ENCODE measurements around the gene METRN. TPM values are rescaled to one million over a fixed set of nuclear protein-coding genes. Genes with fewer than 3 reads are reported as not detected.
"Not testable (repeated sequence)": the region's sequence is repeated elsewhere in the genome, so short reads cannot be mapped to it uniquely, and the experiment has no call there.

METRN gene
- total and polyA plus RNA-seq, 5 donors from 2014 or later, result 4.6 to 24.1 (median 16.6) TPM

- Histone ChIP-seq H3K4me3 (ENCODE audit: low read depth, low read length) (no peak overlapping the region), H3K9me3 (ENCODE audit: control insufficient read depth in 2 of 2, low read length in 2 of 2) (no peaks in the 10 kb centered on the region), H3K4me1 (ENCODE audit: control insufficient read depth, insufficient read depth, low read length, poor library complexity, severe bottlenecking) (no peaks in the 10 kb centered on the region), H3K36me3 (ENCODE audit: control insufficient read depth, insufficient read depth, low read length) (no peaks in the 10 kb centered on the region), H3K27ac (ENCODE audit: insufficient read depth, low read length, poor library complexity, severe bottlenecking) (no peak overlapping the region), H3K27me3 (ENCODE audit: control insufficient read depth, insufficient read depth, low read length) (no peaks in the 10 kb centered on the region)
- no peak overlapping the region for H3K27ac Mint-ChIP-seq
- H3K4me3 Mint-ChIP-seq, result no peak overlapping the region
- no peaks in the 10 kb centered on the region for H3K9me3 Mint-ChIP-seq
- DNase-seq (no peak), ATAC-seq (ENCODE audit: low read depth in 2 of 2) (no peak)
- H3K4me1 Mint-ChIP-seq, result peaks cover 0 to 3% (median 0%) of the 10 kb centered on the region in 4 donors
- H3K27me3 Mint-ChIP-seq, result no peaks in the 10 kb centered on the region
- H3K36me3 Mint-ChIP-seq, result no peaks in the 10 kb centered on the region
Measured at GRCh38 chr16:750485-750884, 35.6 kb downstream of the METRN start.

GRCh38 chr16:751152-752006 is 36.5 kb downstream of the METRN start:
- no peaks in the 10 kb centered on the region for H3K27me3 Mint-ChIP-seq
- Histone ChIP-seq H3K9me3 (ENCODE audit: control insufficient read depth in 2 of 2, low read length in 2 of 2) (no peaks in the 10 kb centered on the region), H3K4me1 (ENCODE audit: control insufficient read depth, insufficient read depth, low read length, poor library complexity, severe bottlenecking) (no peaks in the 10 kb centered on the region), H3K4me3 (ENCODE audit: low read depth, low read length) (no peak overlapping the region), H3K36me3 (ENCODE audit: control insufficient read depth, insufficient read depth, low read length) (no peaks in the 10 kb centered on the region), H3K27me3 (ENCODE audit: control insufficient read depth, insufficient read depth, low read length) (no peaks in the 10 kb centered on the region), H3K27ac (ENCODE audit: insufficient read depth, low read length, poor library complexity, severe bottlenecking) (no peak overlapping the region)
- no peak overlapping the region for H3K4me3 Mint-ChIP-seq
- H3K36me3 Mint-ChIP-seq, result no peaks in the 10 kb centered on the region
- ATAC-seq (ENCODE audit: low read depth in 2 of 2) (no peak), DNase-seq (no peak)
- peaks cover 0 to 1% (median 0%) of the 10 kb centered on the region in 7 donors for H3K9me3 Mint-ChIP-seq
- no peak overlapping the region for H3K27ac Mint-ChIP-seq
- peaks cover 0 to 5% (median 0%) of the 10 kb centered on the region in 4 donors for H3K4me1 Mint-ChIP-seq

GRCh38 chr16:752007-752312 is 37.0 kb downstream of the METRN start:
- H3K9me3 Mint-ChIP-seq, result peaks cover 0 to 3% (median 0%) of the 10 kb centered on the region in 7 donors
- no peak overlapping the region for H3K27ac Mint-ChIP-seq
- no peak for ATAC-seq (ENCODE audit: low read depth in 2 of 2)
- H3K4me3 ChIP-seq (ENCODE audit: low read depth, low read length), result no peak overlapping the region
- no peaks in the 10 kb centered on the region for H3K4me1 ChIP-seq (ENCODE audit: control insufficient read depth, insufficient read depth, low read length, poor library complexity, severe bottlenecking)
- DNase-seq, result no peak
- no peaks in the 10 kb centered on the region for H3K36me3 Mint-ChIP-seq
- peaks cover 0 to 5% (median 0%) of the 10 kb centered on the region in 4 donors for H3K4me1 Mint-ChIP-seq
- H3K9me3 ChIP-seq (ENCODE audit: control insufficient read depth in 2 of 2, low read length in 2 of 2), result no peaks in the 10 kb centered on the region
- no peaks in the 10 kb centered on the region for H3K27me3 Mint-ChIP-seq
- H3K4me3 Mint-ChIP-seq, result no peak overlapping the region
- H3K27me3 ChIP-seq (ENCODE audit: control insufficient read depth, insufficient read depth, low read length), result no peaks in the 10 kb centered on the region
- no peaks in the 10 kb centered on the region for H3K36me3 ChIP-seq (ENCODE audit: control insufficient read depth, insufficient read depth, low read length)
- no peak overlapping the region for H3K27ac ChIP-seq (ENCODE audit: insufficient read depth, low read length, poor library complexity, severe bottlenecking)

- H3K27ac ChIP-seq (ENCODE audit: insufficient read depth, low read length, poor library complexity, severe bottlenecking); H3K36me3 ChIP-seq (ENCODE audit: control insufficient read depth, insufficient read depth, low read length); H3K27me3 ChIP-seq (ENCODE audit: control insufficient read depth, insufficient read depth, low read length); DNase-seq; H3K9me3 Mint-ChIP-seq; H3K36me3 Mint-ChIP-seq; H3K4me1 ChIP-seq (ENCODE audit: control insufficient read depth, insufficient read depth, low read length, poor library complexity, severe bottlenecking); ATAC-seq (ENCODE audit: low read depth in 2 of 2); H3K27ac Mint-ChIP-seq; H3K9me3 ChIP-seq (ENCODE audit: control insufficient read depth in 2 of 2, low read length in 2 of 2); H3K4me1 Mint-ChIP-seq; H3K4me3 ChIP-seq (ENCODE audit: low read depth, low read length); H3K4me3 Mint-ChIP-seq; H3K27me3 Mint-ChIP-seq: not testable (repeated sequence)
Measured at GRCh38 chr16:754121-754607, 39.2 kb downstream of the METRN start.

GRCh38 chr16:754656-755055 is 39.7 kb downstream of the METRN start:
- Mint-ChIP-seq H3K4me3 (no peak overlapping the region), H3K27me3 (peaks cover 8% of the 10 kb centered on the region), H3K27ac (no peak overlapping the region), H3K9me3 (peaks cover 0 to 3% (median 0%) of the 10 kb centered on the region in 7 donors), H3K36me3 (no peaks in the 10 kb centered on the region), H3K4me1 (peaks cover 0 to 6% (median 2%) of the 10 kb centered on the region in 4 donors)
- Histone ChIP-seq H3K27me3 (ENCODE audit: control insufficient read depth, insufficient read depth, low read length) (no peaks in the 10 kb centered on the region), H3K4me3 (ENCODE audit: low read depth, low read length) (no peak overlapping the region), H3K27ac (ENCODE audit: insufficient read depth, low read length, poor library complexity, severe bottlenecking) (no peak overlapping the region), H3K4me1 (ENCODE audit: control insufficient read depth, insufficient read depth, low read length, poor library complexity, severe bottlenecking) (no peaks in the 10 kb centered on the region), H3K9me3 (ENCODE audit: control insufficient read depth in 2 of 2, low read length in 2 of 2) (no peaks in the 10 kb centered on the region), H3K36me3 (ENCODE audit: control insufficient read depth, insufficient read depth, low read length) (no peaks in the 10 kb centered on the region)
- DNase-seq, result no peak
- peak; percentile 62 to 80 for ATAC-seq (ENCODE audit: low read depth in 2 of 2)

- Mint-ChIP-seq H3K27me3 (peaks cover 8% of the 10 kb centered on the region), H3K9me3 (peaks cover 0 to 3% (median 0%) of the 10 kb centered on the region in 7 donors), H3K27ac (no peak overlapping the region), H3K4me1 (peaks cover 0 to 6% (median 2%) of the 10 kb centered on the region in 4 donors), H3K36me3 (no peaks in the 10 kb centered on the region), H3K4me3 (no peak overlapping the region)
- Histone ChIP-seq H3K27me3 (ENCODE audit: control insufficient read depth, insufficient read depth, low read length) (no peaks in the 10 kb centered on the region), H3K4me3 (ENCODE audit: low read depth, low read length) (no peak overlapping the region), H3K36me3 (ENCODE audit: control insufficient read depth, insufficient read depth, low read length) (no peaks in the 10 kb centered on the region), H3K27ac (ENCODE audit: insufficient read depth, low read length, poor library complexity, severe bottlenecking) (no peak overlapping the region), H3K4me1 (ENCODE audit: control insufficient read depth, insufficient read depth, low read length, poor library complexity, severe bottlenecking) (no peaks in the 10 kb centered on the region), H3K9me3 (ENCODE audit: control insufficient read depth in 2 of 2, low read length in 2 of 2) (no peaks in the 10 kb centered on the region)
- ATAC-seq (ENCODE audit: low read depth in 2 of 2) (no peak), DNase-seq (no peak)
Measured at GRCh38 chr16:756428-756827, 41.5 kb downstream of the METRN start.

- Mint-ChIP-seq H3K9me3 (peaks cover 0 to 3% (median 0%) of the 10 kb centered on the region in 7 donors), H3K4me1 (peaks cover 0 to 6% (median 2%) of the 10 kb centered on the region in 4 donors), H3K36me3 (no peaks in the 10 kb centered on the region), H3K27me3 (peaks cover 14% of the 10 kb centered on the region), H3K27ac (no peak overlapping the region), H3K4me3 (peak overlapping the region in 1 of 4 donors; percentile 92)
- Histone ChIP-seq H3K27me3 (ENCODE audit: control insufficient read depth, insufficient read depth, low read length) (no peaks in the 10 kb centered on the region), H3K4me3 (ENCODE audit: low read depth, low read length) (no peak overlapping the region), H3K36me3 (ENCODE audit: control insufficient read depth, insufficient read depth, low read length) (no peaks in the 10 kb centered on the region), H3K9me3 (ENCODE audit: control insufficient read depth in 2 of 2, low read length in 2 of 2) (no peaks in the 10 kb centered on the region), H3K4me1 (ENCODE audit: control insufficient read depth, insufficient read depth, low read length, poor library complexity, severe bottlenecking) (no peaks in the 10 kb centered on the region), H3K27ac (ENCODE audit: insufficient read depth, low read length, poor library complexity, severe bottlenecking) (no peak overlapping the region)
- DNase-seq (no peak), ATAC-seq (ENCODE audit: low read depth in 2 of 2) (no peak)
Measured at GRCh38 chr16:759110-759910, 44.4 kb downstream of the METRN start.
